Osteoblast (primary cell): ENCODE results near the gene ANKRD13B. TPM values are rescaled to one million over a fixed set of nuclear protein-coding genes. Genes with fewer than 3 reads are reported as not detected.

Experiments
- DNase-seq: peaks from one replicate; pipeline ENCODE4 v3.0.0; 2011; ENCODE audit warnings: low spot score, mixed read lengths; ENCODE audit not compliant: insufficient read length; ENCODE audit errors: missing footprints
- H2AFZ ChIP-seq: 2 replicates; pipeline ENCODE4 v1.6.0; 2011; ENCODE audit warnings: mild to moderate bottlenecking, low read length
- H3K27ac ChIP-seq: 2 replicates; pipeline ENCODE4 v1.5.1; 2011; ENCODE audit warnings: mild to moderate bottlenecking, low read depth, low read length, moderate library complexity
- H3K27me3 ChIP-seq: 2 replicates; pipeline ENCODE4 v1.6.0; 2012; ENCODE audit warnings: mild to moderate bottlenecking, control low read depth, inconsistent platforms, low read length, moderate library complexity; ENCODE audit not compliant: insufficient read depth
- H3K36me3 ChIP-seq: 2 replicates; pipeline ENCODE4 v1.5.1; 2011; ENCODE audit warnings: mild to moderate bottlenecking, low read length, control low read depth, moderate library complexity; ENCODE audit not compliant: insufficient read depth
- H3K4me1 ChIP-seq: 2 replicates; pipeline ENCODE4 v1.5.1; 2011; ENCODE audit warnings: mild to moderate bottlenecking, low read length, control low read depth, moderate library complexity; ENCODE audit not compliant: insufficient read depth
- H3K4me2 ChIP-seq: 2 replicates; pipeline ENCODE4 v1.6.0; 2011; ENCODE audit warnings: mild to moderate bottlenecking, low read length; ENCODE audit not compliant: insufficient read depth
- H3K4me3 ChIP-seq: fragments of 200-600 bp; sonication (generic); 3 replicates; pipeline ENCODE4 v1.5.1; 2012; ENCODE audit warnings: mild to moderate bottlenecking, low read length, inconsistent platforms; ENCODE audit not compliant: insufficient read depth
- H3K79me2 ChIP-seq: 2 replicates; pipeline ENCODE4 v1.6.0; 2012; ENCODE audit warnings: mild to moderate bottlenecking, low read length, control low read depth, inconsistent platforms; ENCODE audit not compliant: insufficient read depth
- H3K9me3 ChIP-seq: 2 replicates; pipeline ENCODE4 v1.5.1; 2011; ENCODE audit warnings: low read depth, low read length, control low read depth
- H4K20me1 ChIP-seq: 2 replicates; pipeline ENCODE4 v1.6.0; 2012; ENCODE audit warnings: mild to moderate bottlenecking, low read length, control low read depth; ENCODE audit not compliant: insufficient read depth
- CTCF ChIP-seq: IDR thresholded peaks from 2 replicates; pipeline ENCODE4 v1.5.1; 2011; ENCODE audit warnings: mild to moderate bottlenecking, low read depth, low read length, moderate library complexity; ENCODE audit errors: extremely low read depth
- total RNA-seq: library from RNA; depleted of rRNA; stranded (reverse); fragments of >200 nt; gene quantifications from 2 replicates; pipeline ENCODE4 v1.2.3, GENCODE V29; 2012

ANKRD13B gene
- total RNA-seq, 1 donor, result 18.5 TPM

- Histone ChIP-seq H3K36me3 (no peaks in the 10 kb centered on the region), H3K4me2 (peak overlapping the region; percentile 34), H3K79me2 (no peaks in the 10 kb centered on the region), H3K4me3 (peak overlapping the region; percentile 25), H3K27ac (no peak overlapping the region), H3K27me3 (no peaks in the 10 kb centered on the region), H3K4me1 (peaks cover 23% of the 10 kb centered on the region), H3K9me3 (no peaks in the 10 kb centered on the region), H4K20me1 (peaks cover 12% of the 10 kb centered on the region), H2AFZ (no peak overlapping the region)
- peak; percentile 87 for DNase-seq
- TF ChIP-seq CTCF, result peak; percentile 32
Observed at GRCh38 chr17:29617481-29618271, 24.7 kb downstream of the ANKRD13B start.

- Histone ChIP-seq H3K36me3 (no peaks in the 10 kb centered on the region), H2AFZ (no peak overlapping the region), H3K4me2 (no peak overlapping the region), H3K79me2 (no peaks in the 10 kb centered on the region), H3K9me3 (no peaks in the 10 kb centered on the region), H3K27ac (no peak overlapping the region), H3K4me1 (peaks cover 20% of the 10 kb centered on the region), H3K4me3 (no peak overlapping the region), H3K27me3 (no peaks in the 10 kb centered on the region), H4K20me1 (peaks cover 12% of the 10 kb centered on the region)
- DNase-seq, result no peak
- no peak for TF ChIP-seq CTCF
Observed at GRCh38 chr17:29618272-29619065, 25.5 kb downstream of the ANKRD13B start.

GRCh38 chr17:29619251-29619650, 26.3 kb downstream of the ANKRD13B start:
- Histone ChIP-seq H3K4me1 (peaks cover 17% of the 10 kb centered on the region), H4K20me1 (peaks cover 12% of the 10 kb centered on the region), H3K36me3 (no peaks in the 10 kb centered on the region), H3K4me2 (no peak overlapping the region), H3K27me3 (no peaks in the 10 kb centered on the region), H3K79me2 (no peaks in the 10 kb centered on the region), H3K9me3 (no peaks in the 10 kb centered on the region), H3K27ac (no peak overlapping the region), H3K4me3 (no peak overlapping the region), H2AFZ (no peak overlapping the region)
- TF ChIP-seq CTCF, result peak; percentile 33
- DNase-seq, result peak; percentile 93

GRCh38 chr17:29620271-29620670, 27.3 kb downstream of the ANKRD13B start:
- Histone ChIP-seq H3K27ac (no peak overlapping the region), H3K4me2 (no peak overlapping the region), H3K27me3 (no peaks in the 10 kb centered on the region), H3K9me3 (no peaks in the 10 kb centered on the region), H3K4me3 (no peak overlapping the region), H3K4me1 (peaks cover 19% of the 10 kb centered on the region), H3K79me2 (no peaks in the 10 kb centered on the region), H3K36me3 (no peaks in the 10 kb centered on the region), H2AFZ (no peak overlapping the region), H4K20me1 (peaks cover 12% of the 10 kb centered on the region)
- peak; percentile 87 for DNase-seq
- no peak for TF ChIP-seq CTCF
